ENCODE results near the gene PDS5B.

DNA sequence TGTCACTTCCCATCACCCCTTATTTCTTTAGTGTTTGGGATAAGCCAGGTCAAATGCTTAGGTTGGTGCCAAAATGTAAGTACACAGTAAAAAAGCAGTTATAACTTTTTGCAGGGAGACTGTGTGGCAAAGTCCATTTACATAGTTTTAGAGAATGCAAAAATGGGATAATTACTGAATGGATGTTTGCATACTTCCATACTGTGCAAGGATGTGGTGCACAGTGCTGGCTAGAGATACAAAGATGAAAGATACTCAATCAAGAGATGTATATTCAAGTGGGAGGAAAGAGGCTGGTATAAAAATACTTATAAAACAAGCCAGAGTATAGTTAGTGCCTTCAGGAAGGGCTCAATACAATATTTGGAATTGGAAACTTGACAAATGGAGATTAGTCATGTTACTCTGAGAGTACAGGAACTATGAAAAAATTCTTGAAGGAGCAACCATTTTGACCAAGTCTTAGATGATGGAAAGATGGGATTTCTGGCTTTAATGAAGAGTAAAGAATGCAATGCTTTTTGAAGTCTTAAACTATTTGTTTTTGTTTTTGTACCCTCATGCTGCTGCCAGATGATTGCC is 8.0 kb downstream of the PDS5B start:
- TF ChIP-seq, protein P1, sequence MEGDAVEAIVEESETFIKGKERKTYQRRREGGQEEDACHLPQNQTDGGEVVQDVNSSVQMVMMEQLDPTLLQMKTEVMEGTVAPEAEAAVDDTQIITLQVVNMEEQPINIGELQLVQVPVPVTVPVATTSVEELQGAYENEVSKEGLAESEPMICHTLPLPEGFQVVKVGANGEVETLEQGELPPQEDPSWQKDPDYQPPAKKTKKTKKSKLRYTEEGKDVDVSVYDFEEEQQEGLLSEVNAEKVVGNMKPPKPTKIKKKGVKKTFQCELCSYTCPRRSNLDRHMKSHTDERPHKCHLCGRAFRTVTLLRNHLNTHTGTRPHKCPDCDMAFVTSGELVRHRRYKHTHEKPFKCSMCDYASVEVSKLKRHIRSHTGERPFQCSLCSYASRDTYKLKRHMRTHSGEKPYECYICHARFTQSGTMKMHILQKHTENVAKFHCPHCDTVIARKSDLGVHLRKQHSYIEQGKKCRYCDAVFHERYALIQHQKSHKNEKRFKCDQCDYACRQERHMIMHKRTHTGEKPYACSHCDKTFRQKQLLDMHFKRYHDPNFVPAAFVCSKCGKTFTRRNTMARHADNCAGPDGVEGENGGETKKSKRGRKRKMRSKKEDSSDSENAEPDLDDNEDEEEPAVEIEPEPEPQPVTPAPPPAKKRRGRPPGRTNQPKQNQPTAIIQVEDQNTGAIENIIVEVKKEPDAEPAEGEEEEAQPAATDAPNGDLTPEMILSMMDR (conservative IDR thresholded peaks at IDR 0.05 in 1 of 2, IDR thresholded peaks at IDR 0.05 in 1 of 2; ENCODE audit: extremely low read depth in 1 of 2, insufficient read depth in 1 of 2, low read depth in 1 of 2, low read length in 2 of 2), result no peak
- no peak for TF ChIP-seq EZH2 (IDR thresholded peaks at IDR 0.05; ENCODE audit: borderline replicate concordance, low read length)

Measured in mammary epithelial cell (primary cell).